Measurements from ENCODE around the gene KCNQ1. TPM values are rescaled to one million over a fixed set of nuclear protein-coding genes. Genes with fewer than 3 reads are reported as not detected.

KCNQ1 gene
- total and polyA plus RNA-seq, 2 experiments from 2014 or later = 0.45 to 0.87 TPM

DNA sequence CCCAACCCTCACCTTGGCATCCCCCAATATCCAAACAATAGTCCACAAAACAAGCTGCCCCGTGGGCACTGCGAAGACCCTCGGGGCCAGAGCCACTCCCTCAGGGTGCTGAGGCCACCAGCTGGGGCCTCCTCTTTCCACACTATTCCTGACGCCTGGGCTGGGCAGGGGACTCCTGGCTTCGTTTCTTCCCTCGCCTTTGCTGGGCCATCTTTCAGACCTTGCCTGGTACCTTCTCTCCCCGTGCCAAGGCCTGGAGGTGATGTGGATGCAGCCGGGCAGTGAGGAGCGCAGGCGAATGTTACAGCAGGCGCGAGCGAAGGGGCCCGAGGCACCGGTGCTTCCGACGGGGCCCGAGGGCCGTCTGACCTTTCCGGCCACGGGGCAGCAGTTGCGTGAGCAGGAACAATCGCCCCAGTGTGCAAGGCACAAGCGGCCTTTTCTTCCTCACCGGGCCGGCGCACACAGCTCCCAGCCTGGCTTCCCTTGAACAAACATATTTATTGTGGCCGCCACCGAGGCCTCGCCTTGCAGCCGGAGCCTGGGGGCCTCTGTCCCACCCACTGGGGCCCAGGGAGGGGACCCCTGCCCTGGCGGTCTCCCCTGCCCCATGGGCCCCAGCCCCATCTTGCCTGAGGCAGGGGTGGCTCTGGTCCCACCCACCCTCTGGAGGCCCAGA lies 287.6 kb downstream of the KCNQ1 start:
- Mint-ChIP-seq H3K4me3 (no peak overlapping the region), H3K9me3 (no peaks in the 10 kb centered on the region; the same call in 1 of the 3 replicates), H3K36me3 (ENCODE audit: low read depth) (no peaks in the 10 kb centered on the region), H3K27ac (no peak overlapping the region), H3K27me3 (ENCODE audit: insufficient read depth, low read depth, poor library complexity) (peaks cover 37% of the 10 kb centered on the region), H3K4me1 (no peaks in the 10 kb centered on the region)
- Histone ChIP-seq H3K27ac (ENCODE audit: low read depth) (no peak overlapping the region), H3F3A (replicated peaks; ENCODE audit: low read depth) (no peaks in the 10 kb centered on the region), H3K9me2 (ENCODE audit: insufficient read depth) (no peaks in the 10 kb centered on the region), H3K4me1 (ENCODE audit: insufficient read depth) (no peaks in the 10 kb centered on the region), H3K79me2 (replicated peaks; ENCODE audit: insufficient read depth) (no peaks in the 10 kb centered on the region), H3K36me3 (ENCODE audit: insufficient read depth) (no peaks in the 10 kb centered on the region), H3K27me3 (ENCODE audit: insufficient read depth) (peaks cover 9% of the 10 kb centered on the region; the same call in 1 of the 2 replicates), H4K20me1 (replicated peaks; ENCODE audit: insufficient read depth) (no peaks in the 10 kb centered on the region), H3K4me2 (no peak overlapping the region), H3K4me3 (no peak overlapping the region), H2AFZ (no peak overlapping the region)
- ATAC-seq = no peak
- TF ChIP-seq CREB1 (CRISPR knock-in tag; IDR thresholded peaks at IDR 0.05; ENCODE audit: low read depth) (no peak), NANOG (IDR thresholded peaks at IDR 0.05; ENCODE audit: borderline replicate concordance) (no peak), EZH2 (IDR thresholded peaks at IDR 0.05; ENCODE audit: low read depth, unreplicated experiment) (no peak), POLR2AphosphoS5 (IDR thresholded peaks at IDR 0.05; ENCODE audit: low read depth) (no peak), JUNB (IDR thresholded peaks at IDR 0.05; ENCODE audit: unreplicated experiment) (no peak), ZNF114 (CRISPR knock-in tag; IDR thresholded peaks at IDR 0.05) (no peak), ZNF331 (CRISPR knock-in tag; IDR thresholded peaks at IDR 0.05; ENCODE audit: low read depth) (no peak), EZH2phosphoT487 (IDR thresholded peaks at IDR 0.05; ENCODE audit: unreplicated experiment) (no peak), STAT1 (IDR thresholded peaks at IDR 0.05; ENCODE audit: unreplicated experiment) (no peak)
- TF ChIP-seq, protein P1, sequence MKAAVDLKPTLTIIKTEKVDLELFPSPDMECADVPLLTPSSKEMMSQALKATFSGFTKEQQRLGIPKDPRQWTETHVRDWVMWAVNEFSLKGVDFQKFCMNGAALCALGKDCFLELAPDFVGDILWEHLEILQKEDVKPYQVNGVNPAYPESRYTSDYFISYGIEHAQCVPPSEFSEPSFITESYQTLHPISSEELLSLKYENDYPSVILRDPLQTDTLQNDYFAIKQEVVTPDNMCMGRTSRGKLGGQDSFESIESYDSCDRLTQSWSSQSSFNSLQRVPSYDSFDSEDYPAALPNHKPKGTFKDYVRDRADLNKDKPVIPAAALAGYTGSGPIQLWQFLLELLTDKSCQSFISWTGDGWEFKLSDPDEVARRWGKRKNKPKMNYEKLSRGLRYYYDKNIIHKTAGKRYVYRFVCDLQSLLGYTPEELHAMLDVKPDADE (IDR thresholded peaks at IDR 0.05) = no peak
- TF ChIP-seq, protein P2, sequence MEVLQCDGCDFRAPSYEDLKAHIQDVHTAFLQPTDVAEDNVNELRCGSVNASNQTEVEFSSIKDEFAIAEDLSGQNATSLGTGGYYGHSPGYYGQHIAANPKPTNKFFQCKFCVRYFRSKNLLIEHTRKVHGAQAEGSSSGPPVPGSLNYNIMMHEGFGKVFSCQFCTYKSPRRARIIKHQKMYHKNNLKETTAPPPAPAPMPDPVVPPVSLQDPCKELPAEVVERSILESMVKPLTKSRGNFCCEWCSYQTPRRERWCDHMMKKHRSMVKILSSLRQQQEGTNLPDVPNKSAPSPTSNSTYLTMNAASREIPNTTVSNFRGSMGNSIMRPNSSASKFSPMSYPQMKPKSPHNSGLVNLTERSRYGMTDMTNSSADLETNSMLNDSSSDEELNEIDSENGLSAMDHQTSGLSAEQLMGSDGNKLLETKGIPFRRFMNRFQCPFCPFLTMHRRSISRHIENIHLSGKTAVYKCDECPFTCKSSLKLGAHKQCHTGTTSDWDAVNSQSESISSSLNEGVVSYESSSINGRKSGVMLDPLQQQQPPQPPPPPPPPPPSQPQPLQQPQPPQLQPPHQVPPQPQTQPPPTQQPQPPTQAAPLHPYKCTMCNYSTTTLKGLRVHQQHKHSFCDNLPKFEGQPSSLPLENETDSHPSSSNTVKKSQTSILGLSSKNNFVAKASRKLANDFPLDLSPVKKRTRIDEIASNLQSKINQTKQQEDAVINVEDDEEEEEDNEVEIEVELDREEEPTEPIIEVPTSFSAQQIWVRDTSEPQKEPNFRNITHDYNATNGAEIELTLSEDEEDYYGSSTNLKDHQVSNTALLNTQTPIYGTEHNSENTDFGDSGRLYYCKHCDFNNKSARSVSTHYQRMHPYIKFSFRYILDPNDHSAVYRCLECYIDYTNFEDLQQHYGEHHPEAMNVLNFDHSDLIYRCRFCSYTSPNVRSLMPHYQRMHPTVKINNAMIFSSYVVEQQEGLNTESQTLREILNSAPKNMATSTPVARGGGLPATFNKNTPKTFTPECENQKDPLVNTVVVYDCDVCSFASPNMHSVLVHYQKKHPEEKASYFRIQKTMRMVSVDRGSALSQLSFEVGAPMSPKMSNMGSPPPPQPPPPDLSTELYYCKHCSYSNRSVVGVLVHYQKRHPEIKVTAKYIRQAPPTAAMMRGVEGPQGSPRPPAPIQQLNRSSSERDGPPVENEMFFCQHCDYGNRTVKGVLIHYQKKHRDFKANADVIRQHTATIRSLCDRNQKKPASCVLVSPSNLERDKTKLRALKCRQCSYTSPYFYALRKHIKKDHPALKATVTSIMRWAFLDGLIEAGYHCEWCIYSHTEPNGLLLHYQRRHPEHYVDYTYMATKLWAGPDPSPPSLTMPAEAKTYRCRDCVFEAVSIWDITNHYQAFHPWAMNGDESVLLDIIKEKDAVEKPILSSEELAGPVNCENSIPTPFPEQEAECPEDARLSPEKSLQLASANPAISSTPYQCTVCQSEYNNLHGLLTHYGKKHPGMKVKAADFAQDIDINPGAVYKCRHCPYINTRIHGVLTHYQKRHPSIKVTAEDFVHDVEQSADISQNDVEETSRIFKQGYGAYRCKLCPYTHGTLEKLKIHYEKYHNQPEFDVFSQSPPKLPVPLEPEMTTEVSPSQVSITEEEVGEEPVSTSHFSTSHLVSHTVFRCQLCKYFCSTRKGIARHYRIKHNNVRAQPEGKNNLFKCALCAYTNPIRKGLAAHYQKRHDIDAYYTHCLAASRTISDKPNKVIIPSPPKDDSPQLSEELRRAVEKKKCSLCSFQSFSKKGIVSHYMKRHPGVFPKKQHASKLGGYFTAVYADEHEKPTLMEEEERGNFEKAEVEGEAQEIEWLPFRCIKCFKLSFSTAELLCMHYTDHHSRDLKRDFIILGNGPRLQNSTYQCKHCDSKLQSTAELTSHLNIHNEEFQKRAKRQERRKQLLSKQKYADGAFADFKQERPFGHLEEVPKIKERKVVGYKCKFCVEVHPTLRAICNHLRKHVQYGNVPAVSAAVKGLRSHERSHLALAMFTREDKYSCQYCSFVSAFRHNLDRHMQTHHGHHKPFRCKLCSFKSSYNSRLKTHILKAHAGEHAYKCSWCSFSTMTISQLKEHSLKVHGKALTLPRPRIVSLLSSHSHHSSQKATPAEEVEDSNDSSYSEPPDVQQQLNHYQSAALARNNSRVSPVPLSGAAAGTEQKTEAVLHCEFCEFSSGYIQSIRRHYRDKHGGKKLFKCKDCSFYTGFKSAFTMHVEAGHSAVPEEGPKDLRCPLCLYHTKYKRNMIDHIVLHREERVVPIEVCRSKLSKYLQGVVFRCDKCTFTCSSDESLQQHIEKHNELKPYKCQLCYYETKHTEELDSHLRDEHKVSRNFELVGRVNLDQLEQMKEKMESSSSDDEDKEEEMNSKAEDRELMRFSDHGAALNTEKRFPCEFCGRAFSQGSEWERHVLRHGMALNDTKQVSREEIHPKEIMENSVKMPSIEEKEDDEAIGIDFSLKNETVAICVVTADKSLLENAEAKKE (CRISPR knock-in tag; IDR thresholded peaks at IDR 0.05) = no peak
- TF ChIP-seq, protein P3, sequence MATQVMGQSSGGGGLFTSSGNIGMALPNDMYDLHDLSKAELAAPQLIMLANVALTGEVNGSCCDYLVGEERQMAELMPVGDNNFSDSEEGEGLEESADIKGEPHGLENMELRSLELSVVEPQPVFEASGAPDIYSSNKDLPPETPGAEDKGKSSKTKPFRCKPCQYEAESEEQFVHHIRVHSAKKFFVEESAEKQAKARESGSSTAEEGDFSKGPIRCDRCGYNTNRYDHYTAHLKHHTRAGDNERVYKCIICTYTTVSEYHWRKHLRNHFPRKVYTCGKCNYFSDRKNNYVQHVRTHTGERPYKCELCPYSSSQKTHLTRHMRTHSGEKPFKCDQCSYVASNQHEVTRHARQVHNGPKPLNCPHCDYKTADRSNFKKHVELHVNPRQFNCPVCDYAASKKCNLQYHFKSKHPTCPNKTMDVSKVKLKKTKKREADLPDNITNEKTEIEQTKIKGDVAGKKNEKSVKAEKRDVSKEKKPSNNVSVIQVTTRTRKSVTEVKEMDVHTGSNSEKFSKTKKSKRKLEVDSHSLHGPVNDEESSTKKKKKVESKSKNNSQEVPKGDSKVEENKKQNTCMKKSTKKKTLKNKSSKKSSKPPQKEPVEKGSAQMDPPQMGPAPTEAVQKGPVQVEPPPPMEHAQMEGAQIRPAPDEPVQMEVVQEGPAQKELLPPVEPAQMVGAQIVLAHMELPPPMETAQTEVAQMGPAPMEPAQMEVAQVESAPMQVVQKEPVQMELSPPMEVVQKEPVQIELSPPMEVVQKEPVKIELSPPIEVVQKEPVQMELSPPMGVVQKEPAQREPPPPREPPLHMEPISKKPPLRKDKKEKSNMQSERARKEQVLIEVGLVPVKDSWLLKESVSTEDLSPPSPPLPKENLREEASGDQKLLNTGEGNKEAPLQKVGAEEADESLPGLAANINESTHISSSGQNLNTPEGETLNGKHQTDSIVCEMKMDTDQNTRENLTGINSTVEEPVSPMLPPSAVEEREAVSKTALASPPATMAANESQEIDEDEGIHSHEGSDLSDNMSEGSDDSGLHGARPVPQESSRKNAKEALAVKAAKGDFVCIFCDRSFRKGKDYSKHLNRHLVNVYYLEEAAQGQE (IDR thresholded peaks at IDR 0.05; ENCODE audit: unreplicated experiment) = no peak
- TF ChIP-seq, protein P4, sequence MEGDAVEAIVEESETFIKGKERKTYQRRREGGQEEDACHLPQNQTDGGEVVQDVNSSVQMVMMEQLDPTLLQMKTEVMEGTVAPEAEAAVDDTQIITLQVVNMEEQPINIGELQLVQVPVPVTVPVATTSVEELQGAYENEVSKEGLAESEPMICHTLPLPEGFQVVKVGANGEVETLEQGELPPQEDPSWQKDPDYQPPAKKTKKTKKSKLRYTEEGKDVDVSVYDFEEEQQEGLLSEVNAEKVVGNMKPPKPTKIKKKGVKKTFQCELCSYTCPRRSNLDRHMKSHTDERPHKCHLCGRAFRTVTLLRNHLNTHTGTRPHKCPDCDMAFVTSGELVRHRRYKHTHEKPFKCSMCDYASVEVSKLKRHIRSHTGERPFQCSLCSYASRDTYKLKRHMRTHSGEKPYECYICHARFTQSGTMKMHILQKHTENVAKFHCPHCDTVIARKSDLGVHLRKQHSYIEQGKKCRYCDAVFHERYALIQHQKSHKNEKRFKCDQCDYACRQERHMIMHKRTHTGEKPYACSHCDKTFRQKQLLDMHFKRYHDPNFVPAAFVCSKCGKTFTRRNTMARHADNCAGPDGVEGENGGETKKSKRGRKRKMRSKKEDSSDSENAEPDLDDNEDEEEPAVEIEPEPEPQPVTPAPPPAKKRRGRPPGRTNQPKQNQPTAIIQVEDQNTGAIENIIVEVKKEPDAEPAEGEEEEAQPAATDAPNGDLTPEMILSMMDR (conservative IDR thresholded peaks at IDR 0.05; ENCODE audit: low read depth in 2 of 2) = no peak
- no peak for DNase-seq (ENCODE audit: low spot score)

Measured in GM23338 (cell line).